CD4-positive, CD25-positive, alpha-beta regulatory T cell (primary cell): ENCODE results near the gene GAS2L3. TPM values are rescaled to one million over a fixed set of nuclear protein-coding genes. Genes with fewer than 3 reads are reported as not detected.

Experiments
- ATAC-seq, 2 donors: fragments of 150-1000 bp; cut with Tn5 transposase; one replicate each; pipeline ENCODE4 v1.10.0; 2021; ENCODE audit warnings: low read depth in 2 of 2, moderate number of reproducible peaks in 2 of 2, moderate library complexity in 1 of 2
- DNase-seq, 3 donors: peaks; one replicate each; pipeline versions ENCODE4 v3.0.0 to v3.0.0-alpha.2; 2012 to 2022; ENCODE audit warnings: mixed read lengths in 1 of 3
- H3K27ac ChIP-seq: one replicate; pipeline ENCODE4 v1.7.0; 2013; ENCODE audit warnings: mild to moderate bottlenecking, low read length; ENCODE audit not compliant: insufficient read depth, poor library complexity, severe bottlenecking
- H3K27me3 ChIP-seq: one replicate; pipeline ENCODE4 v1.7.0; 2013; ENCODE audit warnings: low read length; ENCODE audit not compliant: control insufficient read depth, insufficient read depth
- H3K36me3 ChIP-seq: one replicate; pipeline ENCODE4 v1.7.0; 2013; ENCODE audit warnings: mild to moderate bottlenecking, low read length, moderate library complexity; ENCODE audit not compliant: control insufficient read depth, insufficient read depth
- H3K4me1 ChIP-seq: 2 replicates; pipeline ENCODE4 v1.7.0; 2013; ENCODE audit warnings: mild to moderate bottlenecking, low read length; ENCODE audit not compliant: insufficient read depth, control insufficient read depth, poor library complexity, severe bottlenecking
- H3K4me3 ChIP-seq: one replicate; pipeline ENCODE4 v1.7.0; 2013; ENCODE audit warnings: low read depth, mild to moderate bottlenecking, low read length, moderate library complexity
- H3K9me3 ChIP-seq, 2 experiments: 1 replicate in 1 of 2; 2 replicates in 1 of 2; pipeline ENCODE4 v1.7.0; 2013; ENCODE audit warnings: low read length in 2 of 2, mild to moderate bottlenecking in 1 of 2, moderate library complexity in 1 of 2; ENCODE audit not compliant: control insufficient read depth in 2 of 2
- H3K27ac Mint-ChIP-seq, 3 donors: one replicate each; pipeline ENCODE4 v1.8.0; 2020 to 2022; ENCODE audit warnings: mild to moderate bottlenecking in 3 of 3, mixed read lengths in 3 of 3, moderate library complexity in 2 of 3
- H3K27me3 Mint-ChIP-seq: one replicate; pipeline ENCODE4 v1.8.0; 2022; ENCODE audit warnings: mild to moderate bottlenecking, mixed read lengths
- H3K36me3 Mint-ChIP-seq: one replicate; pipeline ENCODE4 v1.8.0; 2020; ENCODE audit warnings: mixed read lengths
- H3K4me1 Mint-ChIP-seq, 4 donors: one replicate each; pipeline ENCODE4 v1.8.0; 2020 to 2022; ENCODE audit warnings: mixed read lengths in 4 of 4, mild to moderate bottlenecking in 1 of 4
- H3K4me3 Mint-ChIP-seq, 4 donors: one replicate each; pipeline ENCODE4 v1.8.0; 2020 to 2022; ENCODE audit warnings: mild to moderate bottlenecking in 4 of 4, mixed read lengths in 4 of 4, moderate library complexity in 3 of 4
- H3K9me3 Mint-ChIP-seq, 7 donors: one replicate each; pipeline ENCODE4 v1.8.0; 2020 to 2022; ENCODE audit warnings: mixed read lengths in 7 of 7, mild to moderate bottlenecking in 3 of 7, moderate library complexity in 2 of 7
- polyA plus RNA-seq, 4 donors: library from polyadenylated mRNA; unstranded; fragments of 300-500 nt; fragmentation: Illumina TruSeq; gene quantifications; one replicate each; pipeline ENCODE4 v1.2.3, GENCODE V29; 2021
- total RNA-seq: library from RNA; stranded (reverse); gene quantifications from one replicate; pipeline ENCODE4 v1.2.3, GENCODE V29; 2022

The GAS2L3 gene
- total RNA-seq (0.12 TPM), polyA plus RNA-seq (not detected)

- no peak within 1 kb of the TSS for H3K27ac ChIP-seq
- no peaks in the 10 kb centered on the region for H3K36me3 ChIP-seq
- H3K4me3 ChIP-seq, result peak within 1 kb of the TSS; percentile 53
- peaks cover 12% of the 10 kb centered on the region for H3K4me1 ChIP-seq
- Mint-ChIP-seq H3K36me3 (no peaks in the 10 kb centered on the region), H3K4me3 (peak within 1 kb of the TSS; percentile 76 to 95 (median 88)), H3K9me3 (peaks cover 0 to 2% (median 0%) of the 10 kb centered on the region in 7 donors), H3K4me1 (peaks cover 0 to 19% (median 10%) of the 10 kb centered on the region in 4 donors), H3K27ac (peak within 1 kb of the TSS in 2 of 3 donors; percentile 40 to 63), H3K27me3 (peaks cover 33% of the 10 kb centered on the region)
- H3K27me3 ChIP-seq, result peaks cover 9% of the 10 kb centered on the region
- no peaks in the 10 kb centered on the region for H3K9me3 ChIP-seq
- DNase-seq (peak; percentile 33 to 59 (median 34)), ATAC-seq (peak; percentile 71 to 73)
Observed at GRCh38 chr12:100573292-100574186, at the start of gene GAS2L3. TSS of gene GAS2L3 (plus strand) at chr12:100573684. CDS start at chr12:100594905, 21,221 bp downstream.

- Mint-ChIP-seq H3K27me3 (no peaks in the 10 kb centered on the region), H3K4me3 (no peak overlapping the region), H3K4me1 (no peaks in the 10 kb centered on the region), H3K9me3 (peaks cover 0 to 1% (median 0%) of the 10 kb centered on the region in 7 donors), H3K36me3 (no peaks in the 10 kb centered on the region), H3K27ac (no peak overlapping the region)
- Histone ChIP-seq H3K4me3 (no peak overlapping the region), H3K9me3 (no peaks in the 10 kb centered on the region), H3K27me3 (no peaks in the 10 kb centered on the region), H3K36me3 (no peaks in the 10 kb centered on the region), H3K27ac (no peak overlapping the region), H3K4me1 (no peaks in the 10 kb centered on the region)
- no peak for ATAC-seq
- no peak for DNase-seq
Observed at GRCh38 chr12:100528034-100528433, 45.5 kb upstream of the GAS2L3 start.

- H3K36me3 ChIP-seq, result no peaks in the 10 kb centered on the region
- H3K27ac Mint-ChIP-seq, result no peak overlapping the region
- H3K27me3 Mint-ChIP-seq, result no peaks in the 10 kb centered on the region
- ATAC-seq (no peak), DNase-seq (no peak)
- H3K4me3 Mint-ChIP-seq, result no peak overlapping the region
- no peaks in the 10 kb centered on the region for H3K4me1 Mint-ChIP-seq
- H3K4me3 ChIP-seq, result no peak overlapping the region
- no peaks in the 10 kb centered on the region for H3K9me3 ChIP-seq
- peaks cover 0 to 1% (median 0%) of the 10 kb centered on the region in 7 donors for H3K9me3 Mint-ChIP-seq
- no peak overlapping the region for H3K27ac ChIP-seq
- no peaks in the 10 kb centered on the region for H3K27me3 ChIP-seq
- no peaks in the 10 kb centered on the region for H3K4me1 ChIP-seq
- H3K36me3 Mint-ChIP-seq, result no peaks in the 10 kb centered on the region
Observed at GRCh38 chr12:100528471-100529127, 44.9 kb upstream of the GAS2L3 start.

GRCh38 chr12:100529756-100530350, 43.6 kb upstream of the GAS2L3 start:
- Histone ChIP-seq H3K4me3 (no peak overlapping the region), H3K36me3 (no peaks in the 10 kb centered on the region), H3K4me1 (no peaks in the 10 kb centered on the region), H3K9me3 (no peaks in the 10 kb centered on the region), H3K27ac (no peak overlapping the region), H3K27me3 (no peaks in the 10 kb centered on the region)
- Mint-ChIP-seq H3K4me1 (no peaks in the 10 kb centered on the region), H3K36me3 (no peaks in the 10 kb centered on the region), H3K9me3 (peaks cover 0 to 1% (median 0%) of the 10 kb centered on the region in 7 donors), H3K27ac (no peak overlapping the region), H3K4me3 (no peak overlapping the region), H3K27me3 (no peaks in the 10 kb centered on the region)
- no peak for DNase-seq
- no peak for ATAC-seq

GRCh38 chr12:100533376-100533775, 40.1 kb upstream of the GAS2L3 start:
- H3K36me3 ChIP-seq, result no peaks in the 10 kb centered on the region
- H3K27ac ChIP-seq, result no peak overlapping the region
- no peak for DNase-seq
- Mint-ChIP-seq H3K9me3 (peaks cover 0 to 2% (median 1%) of the 10 kb centered on the region in 7 donors), H3K27me3 (no peaks in the 10 kb centered on the region), H3K36me3 (no peaks in the 10 kb centered on the region), H3K27ac (no peak overlapping the region), H3K4me1 (no peaks in the 10 kb centered on the region), H3K4me3 (no peak overlapping the region)
- H3K9me3 ChIP-seq, result no peaks in the 10 kb centered on the region
- no peaks in the 10 kb centered on the region for H3K27me3 ChIP-seq
- no peak for ATAC-seq
- H3K4me3 ChIP-seq, result no peak overlapping the region
- no peaks in the 10 kb centered on the region for H3K4me1 ChIP-seq

- DNase-seq (no peak), ATAC-seq (no peak)
- H3K4me3 Mint-ChIP-seq, result no peak overlapping the region
- no peaks in the 10 kb centered on the region for H3K4me1 Mint-ChIP-seq
- Histone ChIP-seq H3K27ac (no peak overlapping the region), H3K27me3 (no peaks in the 10 kb centered on the region), H3K9me3 (no peaks in the 10 kb centered on the region), H3K4me3 (no peak overlapping the region), H3K36me3 (no peaks in the 10 kb centered on the region), H3K4me1 (no peaks in the 10 kb centered on the region)
- no peak overlapping the region for H3K27ac Mint-ChIP-seq
- no peaks in the 10 kb centered on the region for H3K36me3 Mint-ChIP-seq
- H3K27me3 Mint-ChIP-seq, result no peaks in the 10 kb centered on the region
- peaks cover 0 to 5% (median 0%) of the 10 kb centered on the region in 7 donors for H3K9me3 Mint-ChIP-seq
Observed at GRCh38 chr12:100534625-100535227, 38.8 kb upstream of the GAS2L3 start.

GRCh38 chr12:100539202-100539601, 34.3 kb upstream of the GAS2L3 start:
- no peaks in the 10 kb centered on the region for H3K36me3 Mint-ChIP-seq
- H3K27ac Mint-ChIP-seq, result no peak overlapping the region
- H3K27ac ChIP-seq, result no peak overlapping the region
- no peaks in the 10 kb centered on the region for H3K27me3 ChIP-seq
- H3K4me3 ChIP-seq, result no peak overlapping the region
- ATAC-seq (no peak), DNase-seq (peak in 1 of 3 donors; percentile 2)
- H3K36me3 ChIP-seq, result no peaks in the 10 kb centered on the region
- H3K4me1 ChIP-seq, result no peaks in the 10 kb centered on the region
- H3K27me3 Mint-ChIP-seq, result no peaks in the 10 kb centered on the region
- no peaks in the 10 kb centered on the region for H3K9me3 ChIP-seq
- H3K4me1 Mint-ChIP-seq, result no peaks in the 10 kb centered on the region
- no peak overlapping the region for H3K4me3 Mint-ChIP-seq
- H3K9me3 Mint-ChIP-seq, result peaks cover 0 to 5% (median 0%) of the 10 kb centered on the region in 7 donors
